ENCODE data around the gene AKT3.
"Not testable (repeated sequence)": the region's sequence is repeated elsewhere in the genome, so short reads cannot be mapped to it uniquely, and the experiment has no call there.

AKT3 gene

DNA sequence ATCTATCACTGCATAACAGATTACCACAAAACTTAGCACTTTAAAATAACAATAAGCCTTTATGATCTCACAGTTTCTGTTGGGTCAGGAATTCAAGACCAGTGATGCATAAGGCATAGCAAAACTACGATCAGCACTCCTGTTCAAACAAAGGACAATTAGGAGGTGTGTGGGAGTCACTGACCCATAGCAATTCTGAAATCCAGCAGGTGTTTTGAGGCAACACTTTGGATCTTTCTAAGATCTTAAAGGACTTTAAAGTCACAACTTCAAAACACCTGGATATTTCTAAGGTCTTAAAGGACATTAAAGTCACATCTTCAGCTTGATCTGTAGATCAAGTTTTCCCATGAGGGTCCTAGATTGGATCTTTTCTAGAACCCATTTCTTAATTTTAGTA lies 35.3 kb downstream of the AKT3 start:
- Histone ChIP-seq H3K9me3 (ENCODE audit: control insufficient read depth, insufficient read depth, low read length) (no peaks in the 10 kb centered on the region), H3K4me3 (ENCODE audit: low read length) (no peak overlapping the region), H3K4me2 (ENCODE audit: low read length) (no peak overlapping the region), H3K9me2 (replicated peaks; ENCODE audit: control insufficient read depth, low read length) (no peaks in the 10 kb centered on the region), H3K79me2 (ENCODE audit: control insufficient read depth, low read length) (no peaks in the 10 kb centered on the region), H3K27ac (ENCODE audit: low read depth, low read length) (no peak overlapping the region), H3F3A (ENCODE audit: control insufficient read depth, insufficient read depth) (no peaks in the 10 kb centered on the region), H3K27me3 (ENCODE audit: control insufficient read depth, low read length) (no peaks in the 10 kb centered on the region), H3K36me3 (ENCODE audit: control insufficient read depth, low read length) (no peaks in the 10 kb centered on the region), H4K20me1 (ENCODE audit: control insufficient read depth, insufficient read depth, low read depth, low read length) (no peaks in the 10 kb centered on the region), H3K4me1 (ENCODE audit: control insufficient read depth, low read length) (no peaks in the 10 kb centered on the region)
- TF ChIP-seq EZH2phosphoT487 (IDR thresholded peaks at IDR 0.05; ENCODE audit: borderline replicate concordance, low read length) (no peak), CTCF (IDR thresholded peaks at IDR 0.05; ENCODE audit: low read depth, low read length, poor library complexity, severe bottlenecking) (no peak)

GRCh38 chr1:243807346-243807745 lies 42.7 kb downstream of the AKT3 start:
- not testable (repeated sequence) for H3K36me3 ChIP-seq (ENCODE audit: control insufficient read depth, low read length); H3K4me1 ChIP-seq (ENCODE audit: control insufficient read depth, low read length); H3K9me2 ChIP-seq (replicated peaks; ENCODE audit: control insufficient read depth, low read length); H3K9me3 ChIP-seq (ENCODE audit: control insufficient read depth, insufficient read depth, low read length); H3K4me3 ChIP-seq (ENCODE audit: low read length); H3F3A ChIP-seq (ENCODE audit: control insufficient read depth, insufficient read depth); H3K27ac ChIP-seq (ENCODE audit: low read depth, low read length); H4K20me1 ChIP-seq (ENCODE audit: control insufficient read depth, insufficient read depth, low read depth, low read length); H3K4me2 ChIP-seq (ENCODE audit: low read length); H3K79me2 ChIP-seq (ENCODE audit: control insufficient read depth, low read length); H3K27me3 ChIP-seq (ENCODE audit: control insufficient read depth, low read length)

DNA sequence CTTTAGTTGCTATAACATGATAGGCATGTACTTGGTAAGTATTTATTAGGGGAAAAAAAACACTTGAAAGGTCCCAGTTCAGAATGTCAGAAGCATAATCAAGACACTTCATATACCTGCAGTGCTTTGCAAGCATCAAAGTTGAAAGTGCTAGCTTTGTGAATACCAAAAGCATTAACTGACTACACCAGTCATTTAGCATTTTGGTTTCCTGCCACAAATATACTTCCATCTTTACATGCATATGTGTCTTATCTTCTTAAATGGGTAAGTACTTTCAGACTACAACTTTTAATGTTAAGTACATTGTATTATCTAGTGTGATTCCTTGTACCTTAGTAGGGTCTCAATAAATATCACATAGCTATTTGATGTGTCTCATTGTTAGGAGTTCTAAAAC lies 43.7 kb downstream of the AKT3 start:
- Histone ChIP-seq H3F3A (ENCODE audit: control insufficient read depth, insufficient read depth) (no peaks in the 10 kb centered on the region), H3K9me3 (ENCODE audit: control insufficient read depth, insufficient read depth, low read length) (no peaks in the 10 kb centered on the region), H3K36me3 (ENCODE audit: control insufficient read depth, low read length) (no peaks in the 10 kb centered on the region), H3K27ac (ENCODE audit: low read depth, low read length) (no peak overlapping the region), H3K4me3 (ENCODE audit: low read length) (no peak overlapping the region), H3K9me2 (replicated peaks; ENCODE audit: control insufficient read depth, low read length) (no peaks in the 10 kb centered on the region), H3K27me3 (ENCODE audit: control insufficient read depth, low read length) (no peaks in the 10 kb centered on the region), H4K20me1 (ENCODE audit: control insufficient read depth, insufficient read depth, low read depth, low read length) (no peaks in the 10 kb centered on the region), H3K4me1 (ENCODE audit: control insufficient read depth, low read length) (no peaks in the 10 kb centered on the region), H3K4me2 (ENCODE audit: low read length) (no peak overlapping the region), H3K79me2 (ENCODE audit: control insufficient read depth, low read length) (no peaks in the 10 kb centered on the region)
- TF ChIP-seq CTCF (IDR thresholded peaks at IDR 0.05; ENCODE audit: low read depth, low read length, poor library complexity, severe bottlenecking) (no peak), EZH2phosphoT487 (IDR thresholded peaks at IDR 0.05; ENCODE audit: borderline replicate concordance, low read length) (no peak)

- no peaks in the 10 kb centered on the region for H3K79me2 ChIP-seq (ENCODE audit: control insufficient read depth, low read length)
- TF ChIP-seq CTCF (IDR thresholded peaks at IDR 0.05; ENCODE audit: low read depth, low read length, poor library complexity, severe bottlenecking) (no peak), EZH2phosphoT487 (IDR thresholded peaks at IDR 0.05; ENCODE audit: borderline replicate concordance, low read length) (no peak)
- no peaks in the 10 kb centered on the region for H3K9me2 ChIP-seq (replicated peaks; ENCODE audit: control insufficient read depth, low read length)
- H3F3A ChIP-seq (ENCODE audit: control insufficient read depth, insufficient read depth), result no peaks in the 10 kb centered on the region
- H3K27me3 ChIP-seq (ENCODE audit: control insufficient read depth, low read length), result no peaks in the 10 kb centered on the region
- no peak overlapping the region for H3K4me3 ChIP-seq (ENCODE audit: low read length)
- H3K4me1 ChIP-seq (ENCODE audit: control insufficient read depth, low read length), result no peaks in the 10 kb centered on the region
- H3K4me2 ChIP-seq (ENCODE audit: low read length), result no peak overlapping the region
- no peaks in the 10 kb centered on the region for H3K9me3 ChIP-seq (ENCODE audit: control insufficient read depth, insufficient read depth, low read length)
- H3K27ac ChIP-seq (ENCODE audit: low read depth, low read length), result no peak overlapping the region
- H4K20me1 ChIP-seq (ENCODE audit: control insufficient read depth, insufficient read depth, low read depth, low read length), result no peaks in the 10 kb centered on the region
- H3K36me3 ChIP-seq (ENCODE audit: control insufficient read depth, low read length), result no peaks in the 10 kb centered on the region
These were observed 47.3 kb downstream of the AKT3 start for GRCh38 chr1:243802736-243803135.
